ENCODE results near the gene DNAJC11.

GRCh38 chr1:6688757-6689156 lies 12.9 kb downstream of the DNAJC11 start:
- TF ChIP-seq EZH2 (IDR thresholded peaks at IDR 0.05; ENCODE audit: insufficient read depth, poor library complexity, severe bottlenecking): no peak
- no peak for TF ChIP-seq EZH2phosphoT487 (IDR thresholded peaks at IDR 0.05; ENCODE audit: insufficient read depth, low read depth)
